Activated naive CD4-positive, alpha-beta T cell treated with anti-CD3 and anti-CD28 coated beads, Interleukin-2, amount 10 ng/mL, durations not matched to agents 7 days and 5 days (primary cell): ENCODE results near the gene NR1H3.
A peak's percentile ranks its signal among the peaks of the same experiment; 100 is the strongest.

Experiments used
- CTCF ChIA-PET: fragments of 350-600 bp; sonication (Branson Sonifier 250); formaldehyde crosslinking; loops from one replicate; lab custom pipeline; 2021; ENCODE audit warnings: antibody characterized with exemption; lab: Charles Lee
- DNase-seq: peaks from one replicate; pipeline ENCODE4 v3.0.0-alpha.2; 2020
- H3K27ac Mint-ChIP-seq: one replicate; pipeline ENCODE4 v1.8.0; 2021; ENCODE audit warnings: mild to moderate bottlenecking, moderate library complexity, mixed read lengths
- H3K27me3 Mint-ChIP-seq: one replicate; pipeline ENCODE4 v1.8.0; 2021; ENCODE audit warnings: mild to moderate bottlenecking, mixed read lengths
- H3K36me3 Mint-ChIP-seq: one replicate; pipeline ENCODE4 v1.8.0; 2021; ENCODE audit warnings: mixed read lengths
- H3K4me1 Mint-ChIP-seq: one replicate; pipeline ENCODE4 v1.8.0; 2021; ENCODE audit warnings: mixed read lengths
- H3K4me3 Mint-ChIP-seq: one replicate; pipeline ENCODE4 v1.8.0; 2021; ENCODE audit warnings: mild to moderate bottlenecking, moderate library complexity, mixed read lengths
- H3K9me3 Mint-ChIP-seq: one replicate; pipeline ENCODE4 v1.8.0; 2021; ENCODE audit warnings: mixed read lengths

Gene NR1H3

GRCh38 chr11:47233989-47234668 lies 23.7 kb upstream of the NR1H3 start:
- peaks cover 53% of the 10 kb centered on the region for H3K36me3 Mint-ChIP-seq
- H3K27me3 Mint-ChIP-seq: no peaks in the 10 kb centered on the region
- H3K4me3 Mint-ChIP-seq: no peak overlapping the region
- CTCF ChIA-PET: interaction anchor here (0.6 to 3.2 kb wide), 18 partner anchors 12 to 561 kb away, joined by 3 to 16 read pairs (median 4); partner anchors contain the start of genes ACP2 and DDB2
- DNase-seq: peak; percentile 45
- no peaks in the 10 kb centered on the region for H3K9me3 Mint-ChIP-seq
- H3K4me1 Mint-ChIP-seq: peaks cover 31% of the 10 kb centered on the region
- peak overlapping the region; percentile 91 for H3K27ac Mint-ChIP-seq

GRCh38 chr11:47234669-47235100 lies 23.1 kb upstream of the NR1H3 start:
- H3K36me3 Mint-ChIP-seq: peaks cover 53% of the 10 kb centered on the region
- no peaks in the 10 kb centered on the region for H3K27me3 Mint-ChIP-seq
- CTCF ChIA-PET: interaction anchor here (0.6 to 3.2 kb wide), 12 partner anchors 13 to 561 kb away, joined by 3 to 16 read pairs (median 4); partner anchors contain the start of genes ACP2 and DDB2
- H3K9me3 Mint-ChIP-seq: no peaks in the 10 kb centered on the region
- no peak overlapping the region for H3K4me3 Mint-ChIP-seq
- H3K4me1 Mint-ChIP-seq: peaks cover 30% of the 10 kb centered on the region
- peak; percentile 43 for DNase-seq
- peak overlapping the region; percentile 91 for H3K27ac Mint-ChIP-seq

GRCh38 chr11:47235163-47235562 lies 22.6 kb upstream of the NR1H3 start:
- H3K4me1 Mint-ChIP-seq: peaks cover 30% of the 10 kb centered on the region
- peaks cover 57% of the 10 kb centered on the region for H3K36me3 Mint-ChIP-seq
- no peaks in the 10 kb centered on the region for H3K27me3 Mint-ChIP-seq
- no peak for DNase-seq
- no peaks in the 10 kb centered on the region for H3K9me3 Mint-ChIP-seq
- H3K27ac Mint-ChIP-seq: peak overlapping the region; percentile 91
- H3K4me3 Mint-ChIP-seq: no peak overlapping the region
- CTCF ChIA-PET: interaction anchor here (1.3 to 3.2 kb wide), 7 partner anchors 12 to 177 kb away, joined by 3 to 16 read pairs (median 7); partner anchors contain the start of genes ACP2 and DDB2

- CTCF ChIA-PET: interaction anchor here (0.9 to 3.2 kb wide), 5 partner anchors 11 to 138 kb away, joined by 3 to 16 read pairs (median 6); partner anchors contain the start of gene ACP2
- H3K27ac Mint-ChIP-seq: peak overlapping the region; percentile 49
- no peaks in the 10 kb centered on the region for H3K9me3 Mint-ChIP-seq
- DNase-seq: no peak
- no peak overlapping the region for H3K4me3 Mint-ChIP-seq
- H3K36me3 Mint-ChIP-seq: peaks cover 55% of the 10 kb centered on the region
- H3K4me1 Mint-ChIP-seq: peaks cover 30% of the 10 kb centered on the region
- no peaks in the 10 kb centered on the region for H3K27me3 Mint-ChIP-seq
These were observed 21.3 kb upstream of the NR1H3 start for GRCh38 chr11:47236482-47236881.

- no peak overlapping the region for H3K4me3 Mint-ChIP-seq
- CTCF ChIA-PET: interaction anchor here (1.5 kb wide), 1 partner anchor 20 kb away, joined by 6 read pairs; no protein-coding TSS in a partner anchor
- peaks cover 66% of the 10 kb centered on the region for H3K36me3 Mint-ChIP-seq
- no peak for DNase-seq
- H3K27ac Mint-ChIP-seq: no peak overlapping the region
- no peaks in the 10 kb centered on the region for H3K9me3 Mint-ChIP-seq
- H3K4me1 Mint-ChIP-seq: peaks cover 13% of the 10 kb centered on the region
- no peaks in the 10 kb centered on the region for H3K27me3 Mint-ChIP-seq
These were observed 17.9 kb upstream of the NR1H3 start for GRCh38 chr11:47239852-47240251.

- Mint-ChIP-seq H3K27me3 (no peaks in the 10 kb centered on the region), H3K4me3 (no peak overlapping the region), H3K4me1 (peaks cover 3% of the 10 kb centered on the region), H3K9me3 (no peaks in the 10 kb centered on the region), H3K27ac (peak overlapping the region; percentile 6), H3K36me3 (peaks cover 69% of the 10 kb centered on the region)
- CTCF ChIA-PET: interaction anchor here (1.2 to 2.0 kb wide), 2 partner anchors 16 to 17 kb away, joined by 4 to 5 read pairs; partner anchors contain the start of gene NR1H3
- DNase-seq: no peak
These were observed 15.9 kb upstream of the NR1H3 start for GRCh38 chr11:47241841-47242301.

GRCh38 chr11:47242596-47243192 lies 15.1 kb upstream of the NR1H3 start:
- Mint-ChIP-seq H3K27ac (no peak overlapping the region), H3K36me3 (peaks cover 67% of the 10 kb centered on the region)

GRCh38 chr11:47243454-47243853 lies 14.3 kb upstream of the NR1H3 start:
- CTCF ChIA-PET: interaction anchor here (1.9 kb wide), 1 partner anchor 168 kb away, joined by 4 read pairs; no protein-coding TSS in a partner anchor

More at GRCh38 chr11:47242596-47243192, 15.1 kb upstream of the NR1H3 start:
- Mint-ChIP-seq H3K27me3 (no peaks in the 10 kb centered on the region), H3K9me3 (no peaks in the 10 kb centered on the region), H3K4me3 (no peak overlapping the region), H3K4me1 (peaks cover 10% of the 10 kb centered on the region)
- CTCF ChIA-PET: interaction anchor here (0.9 to 2.0 kb wide), 3 partner anchors 15 to 68 kb away, joined by 3 to 5 read pairs (median 4); partner anchors contain the start of gene NR1H3
- no peak for DNase-seq

GRCh38 chr11:47244448-47245350 lies 13.1 kb upstream of the NR1H3 start:
- H3K36me3 Mint-ChIP-seq: peaks cover 58% of the 10 kb centered on the region
- no peak overlapping the region for H3K27ac Mint-ChIP-seq
- H3K4me1 Mint-ChIP-seq: peaks cover 28% of the 10 kb centered on the region
- H3K27me3 Mint-ChIP-seq: no peaks in the 10 kb centered on the region
- no peak for DNase-seq
- CTCF ChIA-PET: interaction anchor here (1.9 to 6.0 kb wide), 2 partner anchors 14 to 167 kb away, joined by 4 to 39 read pairs; partner anchors contain the start of gene NR1H3
- H3K9me3 Mint-ChIP-seq: no peaks in the 10 kb centered on the region
- H3K4me3 Mint-ChIP-seq: no peak overlapping the region

More at GRCh38 chr11:47243454-47243853, 14.3 kb upstream of the NR1H3 start:
- Mint-ChIP-seq H3K9me3 (no peaks in the 10 kb centered on the region), H3K27me3 (no peaks in the 10 kb centered on the region), H3K4me3 (no peak overlapping the region), H3K36me3 (peaks cover 64% of the 10 kb centered on the region), H3K27ac (no peak overlapping the region), H3K4me1 (peaks cover 16% of the 10 kb centered on the region)
- DNase-seq: no peak

GRCh38 chr11:47245611-47246357 lies 12.0 kb upstream of the NR1H3 start:
- no peaks in the 10 kb centered on the region for H3K27me3 Mint-ChIP-seq
- no peak overlapping the region for H3K27ac Mint-ChIP-seq
- CTCF ChIA-PET: interaction anchor here (3.8 to 6.0 kb wide), 2 partner anchors 10 to 13 kb away, joined by 15 to 39 read pairs; partner anchors contain the start of gene NR1H3
- peaks cover 32% of the 10 kb centered on the region for H3K4me1 Mint-ChIP-seq
- H3K9me3 Mint-ChIP-seq: no peaks in the 10 kb centered on the region
- DNase-seq: no peak
- H3K4me3 Mint-ChIP-seq: no peak overlapping the region
- H3K36me3 Mint-ChIP-seq: peaks cover 51% of the 10 kb centered on the region

- Mint-ChIP-seq H3K36me3 (peaks cover 39% of the 10 kb centered on the region), H3K27ac (no peak overlapping the region)
These were observed 10.3 kb upstream of the NR1H3 start for GRCh38 chr11:47247502-47247901.

GRCh38 chr11:47248304-47248663 lies 9.5 kb upstream of the NR1H3 start:
- Mint-ChIP-seq H3K9me3 (no peaks in the 10 kb centered on the region), H3K27me3 (no peaks in the 10 kb centered on the region), H3K4me3 (peak overlapping the region; percentile 99), H3K36me3 (peaks cover 33% of the 10 kb centered on the region), H3K27ac (peak overlapping the region; percentile 97), H3K4me1 (peaks cover 32% of the 10 kb centered on the region)
- CTCF ChIA-PET: interaction anchor here (0.9 to 6.0 kb wide), 13 partner anchors 10 to 70 kb away, joined by 3 to 39 read pairs (median 6); partner anchors contain the start of genes DDB2 and NR1H3
- no peak for DNase-seq

More at GRCh38 chr11:47247502-47247901, 10.3 kb upstream of the NR1H3 start:
- no peaks in the 10 kb centered on the region for H3K27me3 Mint-ChIP-seq
- peak overlapping the region; percentile 99 for H3K4me3 Mint-ChIP-seq
- no peak for DNase-seq
- peaks cover 32% of the 10 kb centered on the region for H3K4me1 Mint-ChIP-seq
- CTCF ChIA-PET: interaction anchor here (1.0 to 6.0 kb wide), 9 partner anchors 11 to 70 kb away, joined by 3 to 39 read pairs (median 8); partner anchors contain the start of gene NR1H3
- H3K9me3 Mint-ChIP-seq: no peaks in the 10 kb centered on the region
